ENCODE data around the gene MED13L.

- TF ChIP-seq, protein P1, sequence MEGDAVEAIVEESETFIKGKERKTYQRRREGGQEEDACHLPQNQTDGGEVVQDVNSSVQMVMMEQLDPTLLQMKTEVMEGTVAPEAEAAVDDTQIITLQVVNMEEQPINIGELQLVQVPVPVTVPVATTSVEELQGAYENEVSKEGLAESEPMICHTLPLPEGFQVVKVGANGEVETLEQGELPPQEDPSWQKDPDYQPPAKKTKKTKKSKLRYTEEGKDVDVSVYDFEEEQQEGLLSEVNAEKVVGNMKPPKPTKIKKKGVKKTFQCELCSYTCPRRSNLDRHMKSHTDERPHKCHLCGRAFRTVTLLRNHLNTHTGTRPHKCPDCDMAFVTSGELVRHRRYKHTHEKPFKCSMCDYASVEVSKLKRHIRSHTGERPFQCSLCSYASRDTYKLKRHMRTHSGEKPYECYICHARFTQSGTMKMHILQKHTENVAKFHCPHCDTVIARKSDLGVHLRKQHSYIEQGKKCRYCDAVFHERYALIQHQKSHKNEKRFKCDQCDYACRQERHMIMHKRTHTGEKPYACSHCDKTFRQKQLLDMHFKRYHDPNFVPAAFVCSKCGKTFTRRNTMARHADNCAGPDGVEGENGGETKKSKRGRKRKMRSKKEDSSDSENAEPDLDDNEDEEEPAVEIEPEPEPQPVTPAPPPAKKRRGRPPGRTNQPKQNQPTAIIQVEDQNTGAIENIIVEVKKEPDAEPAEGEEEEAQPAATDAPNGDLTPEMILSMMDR (IDR thresholded peaks at IDR 0.05), result no peak
- TF ChIP-seq POLR2A (IDR thresholded peaks at IDR 0.05), result no peak
- TF ChIP-seq EP300 (IDR thresholded peaks at IDR 0.05), result no peak
Measured at GRCh38 chr12:116294454-116295165, 17.1 kb upstream of the MED13L start.
